RWPE2 (cell line): ENCODE measurements around the gene TDRD10.

ENCODE experiments used
- ATAC-seq: fragments of 200-7000 bp; cut with Tn5 transposase; 3 replicates; pipeline ENCODE4 v1.9.1; 2021; ENCODE audit warnings: low read depth
- DNase-seq: peaks from one replicate; pipeline ENCODE4 v3.0.0-alpha.2; 2020; ENCODE audit warnings: low spot score
- H3K27ac ChIP-seq: fragments of 450-650 bp; 2 replicates; pipeline ENCODE4 v1.5.1; 2017; ENCODE audit warnings: mild to moderate bottlenecking; ENCODE audit not compliant: poor library complexity, severe bottlenecking
- H3K27me3 ChIP-seq: fragments of 250-450 bp; sonication (Bioruptor Pico); 2 replicates; pipeline ENCODE4 v1.5.1; 2021; ENCODE audit warnings: mild to moderate bottlenecking, moderate library complexity; ENCODE audit not compliant: insufficient read depth, poor library complexity, severe bottlenecking
- H3K36me3 ChIP-seq: fragments of 250-450 bp; sonication (Bioruptor Pico); 2 replicates; pipeline ENCODE4 v1.5.1; 2020; ENCODE audit warnings: low read depth, mild to moderate bottlenecking, moderate library complexity
- H3K4me1 ChIP-seq: fragments of 250-450 bp; sonication (Bioruptor Pico); 2 replicates; pipeline ENCODE4 v1.5.1; 2021; ENCODE audit warnings: mild to moderate bottlenecking, moderate library complexity; ENCODE audit not compliant: insufficient read depth, poor library complexity, severe bottlenecking
- H3K4me3 ChIP-seq: fragments of 250-450 bp; sonication (Bioruptor Pico); 2 replicates; pipeline ENCODE4 v1.5.1; 2021; ENCODE audit warnings: mild to moderate bottlenecking, moderate library complexity; ENCODE audit not compliant: severe bottlenecking
- H3K9me3 ChIP-seq: fragments of 250-450 bp; sonication (Bioruptor Pico); 2 replicates; pipeline ENCODE4 v1.5.1; 2021; ENCODE audit warnings: mild to moderate bottlenecking, moderate library complexity; ENCODE audit not compliant: severe bottlenecking
- TF ChIP-seq, protein P1 (sequence below): fragments of 450-650 bp; IDR thresholded peaks from one replicate; pipeline ENCODE4 v1.5.1; 2017; ENCODE audit warnings: mild to moderate bottlenecking, moderate library complexity; ENCODE audit not compliant: poor library complexity, severe bottlenecking

Gene TDRD10

DNA sequence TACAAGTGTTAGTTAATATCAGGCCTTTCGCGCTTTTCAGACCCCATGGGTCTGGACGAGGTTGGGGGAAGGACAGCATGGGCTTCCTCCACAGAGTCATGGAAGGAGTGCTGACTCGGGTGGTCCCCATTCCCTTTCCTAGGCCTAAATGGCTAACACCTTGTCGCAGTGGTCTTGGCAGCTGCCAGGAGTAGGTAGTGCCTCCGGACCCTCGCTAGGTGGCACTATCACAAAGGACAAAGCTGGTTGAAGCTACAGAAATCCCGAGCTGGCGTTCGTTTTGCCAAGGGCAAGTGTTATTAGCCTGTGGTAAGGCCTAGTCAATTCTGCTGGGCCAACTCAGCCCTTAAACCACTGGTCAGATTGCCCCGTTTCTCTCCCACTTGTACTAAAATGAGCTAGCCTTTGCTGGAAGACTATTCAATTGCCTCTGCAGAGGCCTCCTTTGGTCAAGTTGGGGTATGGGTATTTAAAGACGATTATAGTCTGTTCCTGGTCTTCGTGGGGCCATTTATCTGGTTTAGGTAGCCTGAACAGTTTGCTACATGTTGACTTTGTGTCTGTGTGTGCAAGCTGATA lies 57.5 kb downstream of the TDRD10 start:
- Histone ChIP-seq H3K9me3 (no peaks in the 10 kb centered on the region), H3K27ac (peak overlapping the region; percentile 83), H3K4me1 (peaks cover 8% of the 10 kb centered on the region), H3K27me3 (no peaks in the 10 kb centered on the region), H3K4me3 (peak overlapping the region; percentile 76), H3K36me3 (peaks cover 17% of the 10 kb centered on the region)
- TF ChIP-seq, protein P1, sequence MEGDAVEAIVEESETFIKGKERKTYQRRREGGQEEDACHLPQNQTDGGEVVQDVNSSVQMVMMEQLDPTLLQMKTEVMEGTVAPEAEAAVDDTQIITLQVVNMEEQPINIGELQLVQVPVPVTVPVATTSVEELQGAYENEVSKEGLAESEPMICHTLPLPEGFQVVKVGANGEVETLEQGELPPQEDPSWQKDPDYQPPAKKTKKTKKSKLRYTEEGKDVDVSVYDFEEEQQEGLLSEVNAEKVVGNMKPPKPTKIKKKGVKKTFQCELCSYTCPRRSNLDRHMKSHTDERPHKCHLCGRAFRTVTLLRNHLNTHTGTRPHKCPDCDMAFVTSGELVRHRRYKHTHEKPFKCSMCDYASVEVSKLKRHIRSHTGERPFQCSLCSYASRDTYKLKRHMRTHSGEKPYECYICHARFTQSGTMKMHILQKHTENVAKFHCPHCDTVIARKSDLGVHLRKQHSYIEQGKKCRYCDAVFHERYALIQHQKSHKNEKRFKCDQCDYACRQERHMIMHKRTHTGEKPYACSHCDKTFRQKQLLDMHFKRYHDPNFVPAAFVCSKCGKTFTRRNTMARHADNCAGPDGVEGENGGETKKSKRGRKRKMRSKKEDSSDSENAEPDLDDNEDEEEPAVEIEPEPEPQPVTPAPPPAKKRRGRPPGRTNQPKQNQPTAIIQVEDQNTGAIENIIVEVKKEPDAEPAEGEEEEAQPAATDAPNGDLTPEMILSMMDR = peak; percentile 90
- DNase-seq = peak; percentile 77
- ATAC-seq = peak; percentile 58

DNA sequence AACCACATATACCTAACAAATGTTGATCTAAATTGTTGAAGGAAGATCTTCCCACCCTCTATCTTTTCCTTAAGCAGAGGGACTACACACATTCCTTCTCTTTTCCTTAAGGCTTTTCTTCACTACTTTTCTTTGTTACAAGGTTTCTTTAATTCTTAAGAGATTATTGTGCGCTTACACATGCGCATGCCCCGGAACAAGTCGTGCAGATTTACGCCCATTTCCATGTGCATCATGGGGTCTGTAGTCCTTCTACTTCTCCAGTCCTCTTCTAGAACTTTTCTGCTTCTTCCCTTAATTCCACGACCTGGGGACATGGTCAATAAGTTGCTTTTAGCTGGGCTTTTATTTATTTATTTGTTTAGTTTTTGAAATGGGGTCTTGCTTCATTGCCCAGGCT lies 63.9 kb downstream of the TDRD10 start:
- TF ChIP-seq, protein P1 = no peak
- H3K4me1 ChIP-seq = no peaks in the 10 kb centered on the region
- no peak overlapping the region for H3K4me3 ChIP-seq
- H3K36me3 ChIP-seq = no peaks in the 10 kb centered on the region
- H3K9me3 ChIP-seq = no peaks in the 10 kb centered on the region
- peaks cover 14% of the 10 kb centered on the region for H3K27me3 ChIP-seq
- H3K27ac ChIP-seq = no peak overlapping the region
- no peak for DNase-seq
- ATAC-seq = no peak

DNA sequence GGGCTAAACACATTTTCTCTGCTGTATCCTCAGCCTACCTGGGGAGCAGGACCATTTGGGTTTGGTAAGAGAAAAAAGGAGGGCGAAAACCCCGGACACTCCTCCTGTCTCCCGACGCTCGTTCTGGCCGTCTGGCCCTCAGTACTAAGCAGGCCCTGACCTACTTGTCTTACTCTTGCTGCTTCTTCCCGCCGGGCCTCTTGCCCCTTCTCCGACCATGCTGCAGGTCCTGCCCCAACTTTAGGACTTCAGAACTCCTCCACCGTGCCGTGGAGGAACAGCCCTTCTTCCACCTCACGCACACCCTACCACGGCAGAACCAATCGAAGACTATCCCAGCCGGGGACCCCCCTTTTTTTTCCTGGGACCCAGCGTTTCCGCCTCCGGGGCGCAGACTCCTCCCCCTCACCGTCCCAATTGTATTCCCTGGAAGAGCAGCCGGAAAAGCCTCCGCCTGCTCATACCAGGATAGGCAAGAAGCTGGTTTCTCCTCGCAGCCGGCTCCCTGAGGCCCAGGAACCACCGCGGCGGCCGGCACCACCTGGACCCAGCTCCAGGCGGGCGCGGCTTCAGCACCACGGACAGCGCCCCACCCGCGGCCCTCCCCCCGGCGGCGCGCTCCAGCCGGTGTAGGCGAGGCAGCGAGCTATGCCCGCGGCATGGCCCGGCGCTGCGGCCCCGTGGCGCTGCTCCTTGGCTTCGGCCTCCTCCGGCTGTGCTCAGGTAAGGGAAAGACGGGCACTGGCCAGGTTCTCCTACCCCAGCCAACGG lies 65.6 kb downstream of the TDRD10 start, which contains the start of gene CHRNB2:
TSS of gene CHRNB2 (plus strand) at position 393 of the 771 bp plus-strand sequence. CDS start at position 660, 267 bp downstream.
- Histone ChIP-seq H3K4me1 (no peaks in the 10 kb centered on the region), H3K4me3 (peak within 1 kb of the TSS; percentile 3), H3K27me3 (peaks cover 14% of the 10 kb centered on the region), H3K36me3 (no peaks in the 10 kb centered on the region), H3K27ac (no peak within 1 kb of the TSS), H3K9me3 (no peaks in the 10 kb centered on the region)
- TF ChIP-seq, protein P1 = no peak
- DNase-seq = no peak
- ATAC-seq = peak; percentile 96

DNA sequence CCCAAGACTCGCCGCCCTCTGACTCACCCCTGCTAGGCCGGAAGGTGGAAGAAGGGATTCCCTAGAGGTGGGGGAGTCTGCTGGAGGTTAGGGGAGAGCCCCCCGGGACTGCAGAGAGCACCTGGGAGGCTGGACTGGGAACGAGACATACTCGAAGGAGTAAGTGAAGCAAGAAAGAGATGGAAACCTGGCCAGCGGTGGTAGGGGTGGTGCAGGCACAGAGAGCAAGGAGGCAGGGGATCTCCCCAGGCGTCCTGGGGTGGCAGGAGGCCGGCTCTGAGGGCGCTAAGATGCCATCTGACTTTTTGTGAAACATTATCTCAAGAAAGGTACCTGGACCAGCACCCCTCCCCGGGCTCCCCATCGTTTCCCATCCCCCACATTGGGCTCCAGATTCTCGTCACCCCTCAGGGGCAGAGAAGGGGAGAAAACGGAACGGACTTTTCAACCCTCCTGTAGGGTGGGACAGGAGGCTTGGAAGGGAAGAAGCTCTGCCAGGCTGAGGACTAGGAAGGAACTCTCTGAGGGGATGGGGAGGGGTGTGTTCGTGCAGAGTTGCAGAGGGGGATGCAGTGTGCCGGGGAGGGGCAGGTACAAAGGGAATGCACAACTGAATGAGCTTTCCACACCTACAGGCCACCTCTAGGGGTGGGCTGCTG lies 66.3 kb downstream of the TDRD10 start:
- peaks cover 14% of the 10 kb centered on the region for H3K27me3 ChIP-seq
- peak overlapping the region; percentile 3 for H3K4me3 ChIP-seq
- H3K36me3 ChIP-seq = no peaks in the 10 kb centered on the region
- TF ChIP-seq, protein P1 = no peak
- H3K27ac ChIP-seq = no peak overlapping the region
- no peak for ATAC-seq
- DNase-seq = no peak
- H3K9me3 ChIP-seq = no peaks in the 10 kb centered on the region
- H3K4me1 ChIP-seq = no peaks in the 10 kb centered on the region
